ENCODE data around the gene KLHL7.

The KLHL7 gene

GRCh38 chr7:23105644-23106056 is at the start of gene KLHL7:
Gene KLHL7, plus strand, starts transcription at chr7:23105785. Its CDS starts 242 bp downstream, at chr7:23106027.
- DNase-seq (ENCODE audit: low read depth in 1 of 2, low spot score in 1 of 2), result peak; percentile 93 to 94

GRCh38 chr7:23058408-23059096 is 47.0 kb upstream of the KLHL7 start:
- no peak for DNase-seq (ENCODE audit: low read depth in 1 of 2, low spot score in 1 of 2)

GRCh38 chr7:23061327-23061726 is 44.3 kb upstream of the KLHL7 start:
- DNase-seq (ENCODE audit: low read depth in 1 of 2, low spot score in 1 of 2), result no peak

- DNase-seq (ENCODE audit: low read depth in 1 of 2, low spot score in 1 of 2), result no peak
Measured at GRCh38 chr7:23062452-23062851, 43.1 kb upstream of the KLHL7 start.

- no peak for DNase-seq (ENCODE audit: low read depth in 1 of 2, low spot score in 1 of 2)
Measured at GRCh38 chr7:23065974-23066373, 39.6 kb upstream of the KLHL7 start.

GRCh38 chr7:23067271-23067670 is 38.3 kb upstream of the KLHL7 start:
- DNase-seq (ENCODE audit: low read depth in 1 of 2, low spot score in 1 of 2), result no peak

- no peak for DNase-seq (ENCODE audit: low read depth in 1 of 2, low spot score in 1 of 2)
Measured at GRCh38 chr7:23072048-23072447, 33.5 kb upstream of the KLHL7 start.

GRCh38 chr7:23072922-23073321 is 32.7 kb upstream of the KLHL7 start:
- no peak for DNase-seq (ENCODE audit: low read depth in 1 of 2, low spot score in 1 of 2)

GRCh38 chr7:23074443-23075261 is 30.9 kb upstream of the KLHL7 start:
- DNase-seq (ENCODE audit: low read depth in 1 of 2, low spot score in 1 of 2), result no peak

- DNase-seq (ENCODE audit: low read depth in 1 of 2, low spot score in 1 of 2), result no peak
Measured at GRCh38 chr7:23075571-23075970, 30.0 kb upstream of the KLHL7 start.

GRCh38 chr7:23076772-23077171 is 28.8 kb upstream of the KLHL7 start:
- DNase-seq (ENCODE audit: low read depth in 1 of 2, low spot score in 1 of 2), result no peak

GRCh38 chr7:23093111-23093510 is 12.5 kb upstream of the KLHL7 start:
- DNase-seq (ENCODE audit: low read depth in 1 of 2, low spot score in 1 of 2), result no peak

GRCh38 chr7:23093546-23093945 is 12.0 kb upstream of the KLHL7 start:
- no peak for DNase-seq (ENCODE audit: low read depth in 1 of 2, low spot score in 1 of 2)

- no peak for DNase-seq (ENCODE audit: low read depth in 1 of 2, low spot score in 1 of 2)
Measured at GRCh38 chr7:23096518-23097290, 8.9 kb upstream of the KLHL7 start.

GRCh38 chr7:23098029-23098428 is 7.6 kb upstream of the KLHL7 start:
- DNase-seq (ENCODE audit: low read depth in 1 of 2, low spot score in 1 of 2), result no peak

- DNase-seq (ENCODE audit: low read depth in 1 of 2, low spot score in 1 of 2), result no peak
Measured at GRCh38 chr7:23098460-23098859, 7.1 kb upstream of the KLHL7 start.

- DNase-seq (ENCODE audit: low read depth in 1 of 2, low spot score in 1 of 2), result no peak
Measured at GRCh38 chr7:23100697-23101096, 4.9 kb upstream of the KLHL7 start.

- no peak for DNase-seq (ENCODE audit: low read depth in 1 of 2, low spot score in 1 of 2)
Measured at GRCh38 chr7:23105086-23105643, 420 bp upstream of the KLHL7 start.

GRCh38 chr7:23106057-23106822 is 655 bp downstream of the KLHL7 start:
- peak; percentile 8 to 20 for DNase-seq (ENCODE audit: low read depth in 1 of 2, low spot score in 1 of 2)

- no peak for DNase-seq (ENCODE audit: low read depth in 1 of 2, low spot score in 1 of 2)
Measured at GRCh38 chr7:23106823-23107663, 1.5 kb downstream of the KLHL7 start.

All from activated T-helper 1 cell treated with anti-CD3 and anti-CD28 coated beads, Interleukin-2, amount 50 U/mL, for 16 hours (primary cell).